GM19238 (cell line): ENCODE measurements around the gene SULT6B1.
A peak's percentile ranks its signal among the peaks of the same experiment; 100 is the strongest.
"Not testable (repeated sequence)": the region's sequence is repeated elsewhere in the genome, so short reads cannot be mapped to it uniquely, and the experiment has no call there.

ENCODE experiments used
- DNase-seq: peaks from one replicate; pipeline ENCODE4 v3.0.0; 2011; ENCODE audit warnings: low spot score; ENCODE audit not compliant: insufficient read length

SULT6B1 gene

DNA sequence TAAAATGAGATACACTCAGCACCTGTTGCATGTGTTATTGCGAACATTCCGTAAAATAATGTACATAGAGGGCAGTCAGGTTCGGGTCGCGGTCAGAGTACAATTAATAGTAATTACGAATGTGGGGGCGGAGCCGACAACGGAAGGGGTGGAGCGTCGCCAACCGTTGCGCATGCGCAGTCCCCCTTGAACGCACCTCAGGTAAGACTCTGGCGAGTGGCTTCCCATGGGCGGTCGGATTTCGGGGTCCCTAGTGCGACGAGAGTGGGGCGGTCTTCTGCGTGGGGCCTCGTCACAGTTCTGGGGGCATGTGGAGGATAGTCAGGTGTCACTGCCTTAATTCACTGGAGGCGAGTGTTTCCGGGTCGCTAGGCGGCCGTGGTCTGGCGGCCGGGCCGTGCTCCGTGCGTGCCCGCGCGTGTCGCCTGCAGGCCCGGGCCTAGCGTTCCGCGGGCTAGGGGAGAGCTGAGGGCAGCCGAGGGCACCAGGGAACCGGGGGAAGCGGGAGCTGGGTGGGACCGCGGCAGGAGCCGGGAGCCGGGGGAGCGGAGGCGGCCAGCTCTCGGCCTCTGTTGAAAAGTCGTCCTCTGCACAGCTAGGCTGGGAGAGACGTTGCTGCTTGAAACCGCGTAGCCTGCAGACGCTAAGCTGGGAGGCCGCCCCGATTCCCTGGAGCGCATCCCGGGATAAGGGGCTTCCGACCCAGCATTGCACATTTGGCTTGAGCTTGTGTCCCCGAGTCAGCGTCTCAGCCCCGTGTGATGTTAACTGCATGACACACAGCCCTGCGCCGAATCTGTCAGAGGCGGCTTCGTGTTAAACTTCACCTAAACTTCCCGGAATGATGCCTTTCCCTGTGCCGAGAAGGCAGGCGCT is 8.1 kb upstream of the SULT6B1 start, which contains the start of gene CEBPZOS:
Gene CEBPZOS, plus strand, starts transcription at position 177 of the 876 bp plus-strand sequence. CDS start 3,209 bp downstream, outside the sequence.
- DNase-seq, result peak; percentile 76

DNA sequence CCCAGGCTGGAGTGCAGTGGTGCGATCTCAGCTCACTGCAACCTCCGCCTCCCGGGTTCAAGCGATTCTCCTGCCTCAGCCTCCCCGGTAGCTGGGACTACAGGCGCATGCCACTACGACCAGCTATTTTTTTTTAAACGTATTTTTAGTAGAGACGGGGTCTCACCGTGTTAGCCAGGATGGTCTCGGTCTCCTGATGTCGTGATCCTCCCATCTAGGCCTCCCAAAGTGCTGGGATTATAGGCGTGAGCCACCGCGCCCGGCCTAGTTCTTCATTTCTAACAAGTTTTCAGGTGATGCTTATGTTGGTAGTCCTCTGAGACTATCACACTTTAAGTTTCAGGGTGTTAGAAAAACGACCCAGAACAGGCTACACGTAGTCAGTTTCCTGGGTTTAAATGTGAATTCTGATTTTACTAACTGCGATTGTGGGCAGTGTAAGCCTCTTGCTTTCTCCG is 7.4 kb upstream of the SULT6B1 start:
- not testable (repeated sequence) for DNase-seq

DNA sequence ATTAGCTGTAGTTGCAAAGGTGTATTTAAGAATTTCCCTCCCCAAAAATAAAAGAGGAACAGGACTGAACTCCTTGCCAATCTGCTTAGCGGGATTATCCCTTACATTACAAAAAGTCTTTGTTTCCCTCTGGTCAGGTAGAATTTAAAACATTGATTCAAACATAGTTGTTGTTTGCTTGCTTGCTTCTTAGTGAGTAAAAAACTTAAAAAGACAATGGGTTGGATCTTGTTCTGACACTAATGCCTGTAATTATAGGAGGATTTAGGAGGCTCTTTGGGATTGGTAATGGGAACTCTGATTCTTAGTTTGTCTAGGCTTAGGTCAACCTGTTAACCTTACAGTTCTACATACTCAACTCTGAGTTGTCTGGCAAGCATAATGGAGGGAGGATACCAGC is 4.1 kb upstream of the SULT6B1 start:
- DNase-seq, result no peak

DNA sequence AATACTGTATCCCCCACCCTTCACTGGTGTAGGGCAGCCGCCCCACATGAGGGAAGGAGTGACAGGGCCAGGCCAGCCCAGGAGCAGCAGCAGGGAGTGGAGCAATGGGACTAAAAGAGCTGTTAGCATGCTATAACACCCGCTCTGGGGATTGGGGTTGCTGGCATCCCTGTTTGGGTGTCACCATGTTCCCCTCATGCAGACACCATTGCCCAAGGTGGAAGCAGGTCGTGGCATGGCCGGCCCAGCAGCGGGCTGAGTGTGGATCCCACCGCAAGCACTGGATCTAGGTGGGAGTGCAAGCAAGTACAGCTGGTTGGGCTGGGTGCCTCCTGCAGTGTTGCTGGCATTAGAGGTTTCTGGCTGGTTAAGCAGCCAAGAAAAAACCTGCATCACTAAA is 3.3 kb upstream of the SULT6B1 start:
- DNase-seq, result no peak

DNA sequence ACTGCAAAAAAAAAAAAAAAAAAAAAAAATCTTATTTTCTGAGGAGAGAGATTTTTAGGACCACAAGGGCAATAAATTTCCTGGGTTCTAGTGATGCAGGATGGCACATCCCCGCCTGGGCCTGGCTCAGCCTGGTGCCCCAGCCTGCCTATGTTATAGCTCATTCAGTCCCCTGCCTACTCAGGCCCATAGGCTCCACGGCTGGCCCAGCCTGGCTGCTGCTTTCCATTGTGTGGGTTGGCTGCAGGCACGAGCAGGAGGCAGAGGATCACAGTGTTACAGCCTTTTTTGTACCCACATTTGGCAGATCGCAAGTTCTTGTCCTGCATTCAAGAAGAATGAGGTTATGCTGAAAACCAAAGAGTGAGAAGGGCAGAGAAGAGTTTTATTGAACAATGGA is 2.8 kb upstream of the SULT6B1 start:
- DNase-seq, result no peak

DNA sequence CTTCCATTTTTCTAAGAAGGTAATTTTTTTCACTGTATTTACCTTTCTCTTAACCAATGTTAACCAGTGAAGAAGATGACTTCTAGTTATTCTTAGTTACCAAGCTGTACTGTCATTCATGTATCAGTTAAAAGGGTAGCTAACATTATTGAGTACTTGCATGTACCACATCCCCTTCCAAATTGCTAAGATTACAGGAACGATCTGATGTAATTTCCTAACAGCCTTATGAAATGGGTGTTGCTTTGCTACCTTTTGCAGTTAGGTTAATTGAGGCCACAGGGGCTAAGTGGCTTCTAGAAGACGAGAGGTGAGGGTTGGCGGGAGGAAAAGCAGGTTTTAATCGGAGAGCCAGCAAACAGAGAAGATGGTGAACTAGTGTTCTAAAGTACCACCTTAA is 1.8 kb upstream of the SULT6B1 start:
- DNase-seq, result no peak

DNA sequence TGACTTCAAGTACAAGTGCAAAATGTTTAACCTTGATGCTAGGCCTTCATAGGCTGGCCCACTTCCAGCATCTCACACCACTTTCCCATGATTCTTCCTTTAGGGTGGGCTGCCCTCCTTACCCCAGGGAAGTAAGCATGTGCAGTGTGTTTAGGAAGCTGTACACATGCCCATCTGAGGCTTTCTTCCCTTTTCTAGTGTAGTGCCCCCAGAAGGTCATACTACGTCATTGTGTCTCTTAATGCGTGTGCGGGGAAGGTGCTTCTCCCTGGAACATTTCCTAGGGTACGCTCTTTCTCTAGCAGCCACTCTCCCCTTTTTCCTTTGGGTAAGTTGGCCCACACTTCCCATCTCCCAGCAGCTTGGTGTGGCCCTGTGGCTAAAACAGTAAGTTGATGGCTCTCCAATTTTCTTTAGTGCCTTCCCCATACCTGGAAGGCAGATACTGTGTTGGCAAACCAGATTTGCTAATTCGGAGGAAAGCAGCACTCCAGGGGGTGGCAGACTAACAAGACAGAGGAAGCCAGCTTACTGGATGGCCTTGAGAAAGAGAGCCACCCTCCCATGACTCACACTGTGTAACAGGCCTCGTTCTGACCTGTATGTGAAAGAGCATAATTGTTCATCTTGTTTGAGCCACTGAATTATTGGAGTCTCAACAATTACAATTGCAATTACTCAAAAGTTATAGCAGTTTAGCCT is 1.1 kb upstream of the SULT6B1 start:
- DNase-seq, result no peak

DNA sequence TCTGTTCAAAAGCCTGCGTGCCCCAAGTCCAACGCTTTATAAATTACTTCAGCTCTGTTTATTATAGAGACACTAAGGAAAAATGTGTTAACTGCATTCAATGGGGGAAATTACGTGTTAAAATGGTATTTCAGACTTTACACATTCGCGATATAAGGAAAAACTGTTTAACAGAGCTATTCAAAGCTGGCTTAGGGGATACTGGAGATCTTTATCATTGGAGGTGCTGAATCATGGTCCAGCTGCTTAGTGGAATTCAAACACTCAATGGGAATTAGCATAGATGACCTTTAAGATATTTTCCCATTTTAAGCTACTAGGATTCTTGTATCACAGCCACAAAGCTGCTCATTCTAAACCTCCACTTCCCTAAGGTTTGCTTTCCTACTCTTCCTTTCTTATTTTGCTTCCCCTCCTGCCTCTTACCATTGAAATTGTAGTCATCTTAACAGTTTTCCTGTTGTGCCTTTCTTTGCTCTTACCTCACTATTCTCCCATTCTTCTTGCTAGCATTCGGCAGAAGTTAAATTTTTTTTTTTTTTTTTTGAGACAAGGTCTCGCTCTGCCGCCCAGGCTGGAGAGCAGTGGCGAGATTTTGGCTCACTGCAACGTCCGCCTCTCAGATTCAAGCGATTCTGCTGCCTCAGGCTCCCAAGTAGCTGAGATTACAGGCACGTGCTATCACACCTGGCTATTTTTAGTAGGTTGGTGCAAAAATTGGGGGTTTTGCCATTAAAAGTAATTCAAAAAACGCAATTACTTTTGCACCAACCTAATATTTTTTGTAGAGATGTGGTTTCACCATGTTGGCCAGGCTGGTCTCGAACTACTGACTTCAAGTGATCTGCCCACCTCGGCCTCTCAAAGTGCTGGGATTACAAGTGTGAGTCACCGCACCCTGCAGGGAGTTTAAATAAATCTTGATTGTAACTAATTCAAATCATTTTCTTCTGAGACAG is 6.5 kb downstream of the SULT6B1 start:
- DNase-seq, result no peak

DNA sequence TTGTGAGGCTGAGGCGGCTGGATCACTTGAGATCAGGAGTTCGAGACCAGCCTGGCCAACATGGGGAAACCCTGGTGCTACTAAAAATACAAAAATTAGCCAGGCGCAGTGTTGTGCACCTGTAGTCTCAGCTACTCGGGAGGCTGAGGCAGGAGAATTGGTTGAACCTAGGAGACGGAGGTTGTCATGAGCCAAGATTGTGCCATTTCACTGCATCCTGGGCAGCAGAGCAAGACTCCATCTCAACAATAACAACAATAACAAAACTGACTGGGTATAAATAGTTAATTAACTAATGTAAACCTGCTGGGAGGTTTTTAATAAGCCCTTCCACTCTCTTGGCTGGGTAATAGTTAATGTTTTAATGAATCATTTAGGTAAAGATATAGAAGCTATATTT is 7.8 kb downstream of the SULT6B1 start:
- no peak for DNase-seq

DNA sequence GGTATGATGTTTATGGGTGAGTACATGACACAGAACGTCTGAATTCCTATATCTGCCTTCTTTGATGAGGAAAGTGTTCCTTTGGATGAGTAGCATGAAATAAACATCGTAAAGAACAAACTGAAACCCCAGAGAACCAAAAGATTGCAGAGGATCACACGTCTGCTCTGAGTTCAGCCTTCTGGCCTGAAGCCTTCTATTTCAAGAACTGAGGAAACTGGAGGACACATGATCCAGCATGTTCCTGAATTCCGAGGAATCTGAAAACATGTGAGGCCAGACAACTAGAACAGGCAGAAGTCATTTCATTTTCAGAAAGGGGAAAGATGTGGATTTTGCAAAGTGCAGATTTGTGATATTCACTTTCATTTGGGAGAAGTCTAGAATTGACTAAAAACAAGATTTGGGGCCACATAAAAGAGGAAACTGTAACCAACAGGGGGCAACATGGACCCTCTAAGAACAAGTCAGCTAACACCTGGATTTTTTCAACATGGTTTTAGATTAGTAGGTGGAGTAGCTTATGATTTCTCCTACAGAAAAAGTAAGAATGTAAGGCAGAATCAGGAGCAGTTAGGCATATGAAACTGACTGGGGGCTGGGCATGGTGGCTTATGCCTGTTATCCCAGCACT is 8.3 kb downstream of the SULT6B1 start:
- DNase-seq, result no peak

DNA sequence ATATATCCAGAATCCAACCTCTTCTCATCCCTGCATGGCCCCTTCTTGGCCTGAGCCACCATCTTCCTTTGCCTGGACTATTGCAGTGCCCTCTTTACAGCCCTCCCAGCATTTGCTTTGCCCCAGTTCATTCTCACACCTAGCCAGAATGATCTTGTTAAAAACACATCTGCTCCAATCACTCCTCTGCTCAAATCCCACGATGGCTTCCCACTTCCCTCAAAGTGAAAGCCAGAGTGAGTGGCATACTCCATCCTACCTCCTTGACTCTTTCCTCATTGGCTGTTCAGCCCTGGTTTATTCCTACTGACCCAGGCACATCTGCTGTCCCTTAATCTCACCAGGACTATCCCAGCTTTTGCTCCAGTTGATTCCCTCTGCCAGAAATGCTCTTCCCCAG is 14.7 kb downstream of the SULT6B1 start:
- DNase-seq, result no peak

DNA sequence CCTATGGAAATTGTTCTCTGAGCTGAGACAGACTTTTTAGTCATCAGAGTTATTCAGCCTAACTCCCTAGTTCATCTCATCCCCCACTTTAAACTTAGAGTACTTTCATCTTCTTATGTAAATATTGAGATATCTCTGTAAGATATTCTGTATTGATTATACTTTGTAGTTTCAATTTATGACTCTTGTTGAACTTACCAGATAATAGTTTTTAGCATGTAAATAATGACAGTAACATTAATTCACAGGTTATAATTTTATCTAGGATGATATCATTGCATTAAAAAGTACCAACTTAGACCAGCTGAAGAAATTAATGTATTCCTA is 16.9 kb downstream of the SULT6B1 start:
- no peak for DNase-seq

DNA sequence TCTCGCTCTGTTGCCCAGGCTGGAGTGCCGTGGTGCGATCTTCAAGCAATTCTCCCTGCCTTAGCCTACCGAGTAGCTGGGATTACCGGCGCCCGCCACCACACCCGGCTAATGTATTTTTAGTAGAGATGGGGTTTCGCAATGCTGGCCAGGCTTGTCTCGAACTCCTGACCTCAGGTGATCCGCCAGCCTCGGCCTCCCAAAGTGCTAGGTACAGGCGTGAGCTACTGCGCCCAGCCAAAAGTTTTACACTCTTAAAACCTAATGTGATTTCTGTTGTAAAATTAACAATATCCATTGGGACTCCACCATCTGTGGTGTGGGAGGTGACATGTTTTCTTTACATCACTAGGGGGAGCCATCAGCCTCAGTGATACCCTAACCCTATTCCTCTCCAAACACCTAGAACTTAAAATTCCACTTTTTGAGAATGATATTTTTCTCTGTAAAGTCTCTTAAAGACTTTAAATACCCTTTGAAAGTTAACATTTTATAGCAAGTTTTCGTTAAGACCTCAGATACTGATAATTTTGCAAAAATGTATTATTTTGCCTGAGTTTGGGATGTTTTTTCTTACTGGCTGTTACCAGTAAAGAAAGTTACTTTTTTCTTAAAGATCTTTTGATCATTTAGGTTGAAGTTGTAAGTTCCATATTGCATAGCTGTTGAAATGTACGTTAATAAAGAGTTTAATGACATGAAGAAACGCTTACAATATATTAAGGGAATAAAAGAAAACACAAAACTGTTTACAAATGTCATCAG is 20.1 kb downstream of the SULT6B1 start:
- peak; percentile 37 for DNase-seq

DNA sequence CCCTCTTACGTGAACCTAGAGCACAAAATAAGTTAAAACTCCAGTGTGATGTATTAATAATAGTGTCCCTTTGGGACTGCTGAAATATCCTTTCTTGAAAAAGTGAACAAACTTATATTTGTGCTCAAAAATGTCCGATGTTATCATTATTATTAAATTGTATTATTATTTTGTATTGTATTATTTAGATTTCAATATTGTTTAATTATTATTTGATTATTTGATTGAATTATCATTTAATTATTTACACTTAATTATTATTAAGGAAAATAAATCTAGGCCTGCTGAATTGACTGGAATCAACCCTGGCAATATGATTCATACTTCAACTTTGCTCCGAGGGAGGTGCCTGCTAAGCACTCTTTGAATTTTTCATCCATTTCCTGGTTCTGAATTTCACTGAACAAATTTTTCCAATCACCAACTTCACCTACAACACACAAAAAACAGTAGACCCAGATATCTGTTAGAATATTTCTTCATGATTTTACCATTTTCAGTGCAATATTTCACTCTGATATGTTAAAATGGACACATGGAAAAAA is 20.8 kb downstream of the SULT6B1 start:
- no peak for DNase-seq

DNA sequence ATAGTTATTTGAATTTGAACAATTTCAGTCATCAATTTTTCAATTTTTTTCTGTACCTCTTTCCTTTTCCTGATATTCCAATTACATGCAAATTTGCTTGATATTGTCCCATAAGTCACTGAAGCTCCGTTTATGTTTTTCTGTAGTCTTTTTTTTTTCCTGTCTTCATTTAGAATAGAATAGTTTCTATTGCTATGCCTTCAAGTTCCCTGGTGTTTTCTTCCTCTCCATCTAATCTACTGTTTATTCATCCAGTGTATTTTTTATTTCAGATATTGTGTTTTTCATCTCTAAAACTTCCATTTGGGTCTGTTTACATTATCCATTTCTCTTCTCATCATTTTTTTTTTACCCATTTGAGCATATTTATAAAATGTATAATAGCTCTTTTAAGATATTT is 23.7 kb downstream of the SULT6B1 start:
- DNase-seq, result no peak

DNA sequence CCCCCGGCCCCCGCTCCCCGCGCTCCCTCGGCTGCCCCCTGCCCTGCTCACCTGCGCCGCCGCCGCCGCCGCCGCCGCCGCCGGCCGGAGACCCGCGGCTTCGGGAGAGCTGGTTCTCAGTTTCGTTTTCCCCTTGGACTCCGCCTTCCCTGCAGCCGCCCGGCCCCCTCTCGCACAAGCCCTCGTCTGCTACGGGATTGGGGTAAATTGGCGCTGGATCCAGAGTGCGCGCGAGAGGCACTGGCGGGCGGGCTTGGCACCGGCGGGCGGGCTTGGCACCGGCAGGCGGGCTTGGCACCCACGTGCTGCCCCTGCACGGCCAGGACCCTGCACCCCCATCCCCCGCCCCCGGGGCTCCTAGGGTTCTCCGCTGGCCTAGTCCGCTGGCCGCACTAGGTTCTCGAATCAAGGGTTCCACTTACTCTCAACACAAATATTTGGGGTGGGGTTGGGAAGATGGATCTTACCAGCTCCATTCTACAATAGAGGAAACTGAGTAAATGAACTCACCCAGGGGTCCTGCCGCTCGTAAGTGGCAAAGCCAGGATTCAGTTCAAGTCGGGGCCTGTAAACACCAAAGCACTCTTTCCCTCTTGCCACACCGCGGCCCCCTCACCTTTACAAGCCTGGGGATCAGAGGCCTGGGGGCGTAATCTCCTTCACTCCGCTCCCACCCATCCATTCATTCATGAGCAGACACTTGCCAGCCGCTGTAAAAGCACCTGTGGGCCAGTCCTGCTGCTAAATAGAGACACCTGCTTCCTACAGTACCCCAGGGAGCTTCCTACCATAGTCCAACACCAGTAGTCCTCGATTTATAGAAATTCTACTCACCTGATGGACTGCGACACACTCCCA is 31.4 kb downstream of the SULT6B1 start, which contains the start of gene EIF2AK2:
Gene EIF2AK2, minus strand, starts transcription at position 124 of the 858 bp plus-strand sequence. CDS start 9,174 bp downstream, outside the sequence.
- peak; percentile 93 for DNase-seq

DNA sequence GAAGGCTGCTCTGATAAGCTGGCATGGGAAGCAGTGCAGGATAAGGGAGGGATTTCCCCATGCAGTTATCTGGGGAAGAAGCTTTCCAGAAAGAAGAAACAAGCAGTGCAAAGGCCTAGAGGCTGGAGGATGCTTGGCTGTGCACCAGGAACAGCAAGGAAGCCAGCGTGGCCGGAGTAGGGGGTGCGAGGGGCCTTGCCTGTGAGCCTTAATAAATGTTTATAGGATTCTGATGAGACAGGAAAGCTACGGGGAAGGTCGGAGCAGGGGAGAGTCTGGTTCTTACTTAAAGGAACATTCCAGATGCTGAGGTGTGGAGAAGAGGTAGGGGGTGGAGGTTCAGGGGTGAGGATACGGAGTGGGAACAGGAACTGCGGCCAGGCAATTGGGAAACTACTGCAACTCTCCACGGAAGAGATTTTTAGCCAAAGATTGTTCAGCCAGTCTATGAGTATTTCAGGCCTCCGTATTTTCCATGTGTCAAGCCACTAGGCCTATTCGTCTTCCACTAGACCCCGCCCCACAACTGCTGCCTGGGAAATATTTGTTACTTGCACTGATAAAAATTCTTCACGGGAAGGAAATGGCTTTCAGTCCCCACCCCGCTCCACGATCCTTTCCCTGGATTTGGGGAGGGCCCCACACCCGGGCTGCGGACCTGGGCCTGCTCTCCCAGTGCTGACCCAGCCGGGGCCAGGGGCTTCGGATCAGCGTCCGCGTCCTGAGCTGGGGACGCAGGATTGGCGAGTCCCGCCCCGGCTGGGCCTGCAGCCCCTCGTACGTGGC is 32.2 kb downstream of the SULT6B1 start:
- peak; percentile 9 for DNase-seq

DNA sequence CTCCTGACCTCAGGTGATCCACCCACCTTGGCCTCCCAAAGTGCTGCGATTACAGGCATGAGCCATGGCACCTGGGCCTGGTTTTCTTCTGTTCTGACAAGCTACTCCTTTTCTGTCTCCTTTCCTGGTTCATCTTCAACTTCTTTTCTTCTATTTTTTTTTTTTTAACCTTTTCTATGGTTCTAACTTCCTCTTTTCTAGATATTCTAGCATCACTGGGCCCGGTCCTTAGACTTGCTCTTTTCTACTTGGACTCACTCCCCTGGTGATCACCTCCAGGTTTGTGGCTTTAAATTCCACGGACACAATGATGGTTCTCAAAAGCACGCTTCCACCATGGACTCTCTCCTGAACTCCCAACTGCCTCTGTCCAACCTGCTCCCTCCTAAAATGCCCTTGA is 33.7 kb downstream of the SULT6B1 start:
- DNase-seq, result no peak
